SK-N-SH (cell line): ENCODE results near the gene STK16.

Experiments
- CHD2 ChIP-seq: fragments of 150-350 bp; IDR thresholded peaks from 2 replicates; pipeline ENCODE4 v1.6.1; 2018; ENCODE audit warnings: low read length; ENCODE audit not compliant: partially characterized antibody
- EZH2phosphoT487 ChIP-seq: fragments of 200-600 bp; sonication (generic); IDR thresholded peaks from 2 replicates; pipeline ENCODE4 v1.6.1; 2017; ENCODE audit warnings: low read depth, mixed run types, mild to moderate bottlenecking, antibody characterized with exemption, moderate library complexity, borderline replicate concordance
- GABPA ChIP-seq: IDR thresholded peaks from 2 replicates; pipeline ENCODE4 v1.4.0; 2012; ENCODE audit warnings: low read depth, mild to moderate bottlenecking
- GATA2 ChIP-seq: sonication (generic); formaldehyde crosslinking; IDR thresholded peaks from 2 replicates; pipeline ENCODE4 v1.5.0; 2020; ENCODE audit warnings: mild to moderate bottlenecking, missing genetic modification reagents
- NFIC ChIP-seq: IDR thresholded peaks from 2 replicates; pipeline ENCODE4 v1.4.0; 2012; ENCODE audit warnings: borderline replicate concordance
- NRF1 ChIP-seq: IDR thresholded peaks from 2 replicates; pipeline ENCODE4 v1.6.1; 2012; ENCODE audit warnings: low read depth, mild to moderate bottlenecking, low read length
- POLR2AphosphoS5 ChIP-seq: IDR thresholded peaks from 2 replicates; pipeline ENCODE4 v1.6.1; 2012; ENCODE audit warnings: low read depth, low read length
- RFX5 ChIP-seq: IDR thresholded peaks from 2 replicates; pipeline ENCODE4 v1.6.1; 2012; ENCODE audit warnings: mild to moderate bottlenecking, improper control_type of control experiment, low read length
- TAF1 ChIP-seq: IDR thresholded peaks from 2 replicates; pipeline ENCODE4 v1.6.1; 2012; ENCODE audit warnings: low read depth, mild to moderate bottlenecking, low read length, moderate library complexity, borderline replicate concordance
- YY1 ChIP-seq: IDR thresholded peaks from 2 replicates; pipeline ENCODE4 v1.4.0; 2012; ENCODE audit warnings: low read depth, mild to moderate bottlenecking
- TF ChIP-seq, protein P1 (sequence below): fragments of 200-600 bp; sonication (generic); IDR thresholded peaks from 2 replicates; pipeline ENCODE4 v1.6.1; 2017; ENCODE audit warnings: antibody characterized with exemption, mild to moderate bottlenecking, moderate library complexity
- TF ChIP-seq, protein P2 (sequence below): IDR thresholded peaks from 2 replicates; pipeline ENCODE4 v1.4.0; 2012; ENCODE audit warnings: low read depth, borderline replicate concordance

DNA sequence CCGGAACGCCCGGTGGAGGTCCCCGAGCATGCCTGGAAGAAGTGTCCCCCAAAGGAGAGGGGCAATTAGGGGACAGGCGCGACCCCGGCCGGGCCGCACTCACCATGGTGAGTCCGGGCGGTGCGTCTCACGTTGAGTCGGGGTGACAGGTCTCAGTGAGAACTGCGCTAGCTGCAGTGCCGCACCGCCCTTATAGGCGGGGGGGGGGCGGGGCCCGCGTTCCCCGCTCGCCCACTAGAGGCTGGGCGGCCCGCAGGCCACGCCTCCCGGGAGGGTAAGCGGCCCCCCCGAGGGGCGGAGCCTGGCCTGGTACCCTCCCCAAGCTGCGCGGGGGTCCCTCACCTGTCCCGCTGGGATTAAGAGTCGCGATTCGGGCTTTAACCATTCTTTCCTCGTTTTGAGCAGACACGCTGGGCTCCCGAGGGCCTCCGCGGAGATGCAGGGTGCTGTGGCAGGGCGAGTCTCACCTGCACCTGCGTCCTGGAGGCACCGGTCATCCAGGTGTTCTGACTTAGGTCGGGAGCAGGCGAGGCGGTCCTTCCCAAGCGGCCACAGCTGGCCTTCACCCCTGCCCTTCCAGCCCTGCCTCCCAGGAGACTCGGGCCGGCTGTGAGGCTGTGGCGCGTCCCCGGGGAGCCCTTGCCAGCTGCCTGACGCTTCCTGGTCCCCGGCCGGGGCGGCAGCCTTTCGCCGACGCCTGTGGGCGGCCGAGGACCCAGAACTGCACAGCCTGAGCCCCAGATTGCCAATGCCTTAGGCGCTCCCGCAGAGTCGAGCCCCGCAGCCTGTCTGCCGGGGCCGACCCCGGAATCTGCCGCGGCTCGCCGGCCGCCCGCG, 8.7 kb downstream of the STK16 start, which contains the start of gene TUBA4A:
- TF ChIP-seq, protein P1, sequence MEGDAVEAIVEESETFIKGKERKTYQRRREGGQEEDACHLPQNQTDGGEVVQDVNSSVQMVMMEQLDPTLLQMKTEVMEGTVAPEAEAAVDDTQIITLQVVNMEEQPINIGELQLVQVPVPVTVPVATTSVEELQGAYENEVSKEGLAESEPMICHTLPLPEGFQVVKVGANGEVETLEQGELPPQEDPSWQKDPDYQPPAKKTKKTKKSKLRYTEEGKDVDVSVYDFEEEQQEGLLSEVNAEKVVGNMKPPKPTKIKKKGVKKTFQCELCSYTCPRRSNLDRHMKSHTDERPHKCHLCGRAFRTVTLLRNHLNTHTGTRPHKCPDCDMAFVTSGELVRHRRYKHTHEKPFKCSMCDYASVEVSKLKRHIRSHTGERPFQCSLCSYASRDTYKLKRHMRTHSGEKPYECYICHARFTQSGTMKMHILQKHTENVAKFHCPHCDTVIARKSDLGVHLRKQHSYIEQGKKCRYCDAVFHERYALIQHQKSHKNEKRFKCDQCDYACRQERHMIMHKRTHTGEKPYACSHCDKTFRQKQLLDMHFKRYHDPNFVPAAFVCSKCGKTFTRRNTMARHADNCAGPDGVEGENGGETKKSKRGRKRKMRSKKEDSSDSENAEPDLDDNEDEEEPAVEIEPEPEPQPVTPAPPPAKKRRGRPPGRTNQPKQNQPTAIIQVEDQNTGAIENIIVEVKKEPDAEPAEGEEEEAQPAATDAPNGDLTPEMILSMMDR: no peak
- TF ChIP-seq GABPA (no peak), EZH2phosphoT487 (no peak), NFIC (no peak), NRF1 (no peak), GATA2 (CRISPR knock-in tag) (no peak), CHD2 (no peak), YY1 (no peak), RFX5 (no peak), POLR2AphosphoS5 (no peak), TAF1 (no peak)
- TF ChIP-seq, protein P2, sequence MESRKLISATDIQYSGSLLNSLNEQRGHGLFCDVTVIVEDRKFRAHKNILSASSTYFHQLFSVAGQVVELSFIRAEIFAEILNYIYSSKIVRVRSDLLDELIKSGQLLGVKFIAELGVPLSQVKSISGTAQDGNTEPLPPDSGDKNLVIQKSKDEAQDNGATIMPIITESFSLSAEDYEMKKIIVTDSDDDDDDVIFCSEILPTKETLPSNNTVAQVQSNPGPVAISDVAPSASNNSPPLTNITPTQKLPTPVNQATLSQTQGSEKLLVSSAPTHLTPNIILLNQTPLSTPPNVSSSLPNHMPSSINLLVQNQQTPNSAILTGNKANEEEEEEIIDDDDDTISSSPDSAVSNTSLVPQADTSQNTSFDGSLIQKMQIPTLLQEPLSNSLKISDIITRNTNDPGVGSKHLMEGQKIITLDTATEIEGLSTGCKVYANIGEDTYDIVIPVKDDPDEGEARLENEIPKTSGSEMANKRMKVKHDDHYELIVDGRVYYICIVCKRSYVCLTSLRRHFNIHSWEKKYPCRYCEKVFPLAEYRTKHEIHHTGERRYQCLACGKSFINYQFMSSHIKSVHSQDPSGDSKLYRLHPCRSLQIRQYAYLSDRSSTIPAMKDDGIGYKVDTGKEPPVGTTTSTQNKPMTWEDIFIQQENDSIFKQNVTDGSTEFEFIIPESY: no peak
